GM18526 (cell line): ENCODE measurements around the gene LBX2.

Source experiments
- POLR2A ChIP-seq: IDR thresholded peaks from 3 replicates; pipeline ENCODE4 v1.6.1; 2011; ENCODE audit not compliant: insufficient read length; ENCODE audit errors: extremely low read depth

Gene LBX2

GRCh38 chr2:74530239-74531187 is 31.1 kb upstream of the LBX2 start:
- no peak for TF ChIP-seq POLR2A

- peak; percentile 95 for TF ChIP-seq POLR2A
Observed at GRCh38 chr2:74529357-74530238, 30.2 kb upstream of the LBX2 start, which contains the start of the genes AUP1 and HTRA2. AUP1 (minus strand) TSS chr2:74529706; CDS start chr2:74529629, 77 bp downstream. HTRA2 (plus strand) TSS chr2:74529933; CDS start chr2:74530007, 74 bp downstream.

- TF ChIP-seq POLR2A = no peak
Observed at GRCh38 chr2:74528600-74529356, 29.4 kb upstream of the LBX2 start.

- TF ChIP-seq POLR2A = no peak
Observed at GRCh38 chr2:74527741-74528140, 28.3 kb upstream of the LBX2 start.

- no peak for TF ChIP-seq POLR2A
Observed at GRCh38 chr2:74526649-74527230, 27.3 kb upstream of the LBX2 start.

- TF ChIP-seq POLR2A = no peak
Observed at GRCh38 chr2:74525717-74526648, 26.6 kb upstream of the LBX2 start, which contains the start of gene DQX1. DQX1 (minus strand) TSS chr2:74526231; CDS start chr2:74525729, 502 bp downstream.

GRCh38 chr2:74524955-74525716 is 25.7 kb upstream of the LBX2 start:
- TF ChIP-seq POLR2A = no peak

GRCh38 chr2:74524005-74524404 is 24.6 kb upstream of the LBX2 start:
- no peak for TF ChIP-seq POLR2A

- no peak for TF ChIP-seq POLR2A
Observed at GRCh38 chr2:74522516-74522915, 23.1 kb upstream of the LBX2 start.

GRCh38 chr2:74516650-74517049 is 17.2 kb upstream of the LBX2 start:
- no peak for TF ChIP-seq POLR2A

- no peak for TF ChIP-seq POLR2A
Observed at GRCh38 chr2:74515981-74516633, 16.7 kb upstream of the LBX2 start.
